OCI-LY1 (cell line): ENCODE results near the gene BPHL.

Experiments used
- H2AFZ ChIP-seq: fragments of 200-600 bp; sonication (generic), shearing (Covaris generic); 2 replicates; pipeline ENCODE4 v1.6.0; 2014; ENCODE audit warnings: antibody characterized with exemption, mild to moderate bottlenecking, low read length
- H3F3A ChIP-seq: fragments of 200-600 bp; sonication (generic), shearing (Covaris generic); 2 replicates; pipeline ENCODE4 v1.6.0; 2014; ENCODE audit warnings: mild to moderate bottlenecking, antibody characterized with exemption, low read length, moderate library complexity; ENCODE audit not compliant: insufficient read depth
- H3K27ac ChIP-seq: fragments of 200-600 bp; sonication (generic); 2 replicates; pipeline ENCODE4 v1.5.1; 2014; ENCODE audit warnings: low read length, mixed run types, mild to moderate bottlenecking, low read depth; ENCODE audit not compliant: poor library complexity, severe bottlenecking
- H3K27me3 ChIP-seq: fragments of 200-600 bp; sonication (generic); 2 replicates; pipeline ENCODE4 v1.6.0; 2014; ENCODE audit warnings: antibody characterized with exemption, mild to moderate bottlenecking, low read length, moderate library complexity; ENCODE audit not compliant: insufficient read depth
- H3K36me3 ChIP-seq: fragments of 200-600 bp; sonication (generic); 2 replicates; pipeline ENCODE4 v1.6.1; 2014; ENCODE audit warnings: mild to moderate bottlenecking, antibody characterized with exemption, low read length, moderate library complexity, mixed read lengths; ENCODE audit not compliant: insufficient read depth
- H3K4me1 ChIP-seq: fragments of 200-600 bp; sonication (generic); 2 replicates; pipeline ENCODE4 v1.5.1; 2014; ENCODE audit warnings: mild to moderate bottlenecking, low read length, moderate library complexity; ENCODE audit not compliant: insufficient read depth, severe bottlenecking
- H3K4me2 ChIP-seq: fragments of 200-600 bp; sonication (generic), shearing (Covaris generic); 2 replicates; pipeline ENCODE4 v1.6.1; 2014; ENCODE audit warnings: low read length
- H3K4me3 ChIP-seq: fragments of 200-600 bp; sonication (generic); 2 replicates; pipeline ENCODE4 v1.5.1; 2014; ENCODE audit warnings: low read length, low read depth, mild to moderate bottlenecking, mixed read lengths; ENCODE audit not compliant: poor library complexity, severe bottlenecking
- H3K79me2 ChIP-seq: fragments of 200-600 bp; shearing (Covaris generic); 2 replicates; pipeline ENCODE4 v1.6.1; 2016; ENCODE audit warnings: mixed run types, low read length, mixed read lengths; ENCODE audit not compliant: insufficient read depth
- H3K9ac ChIP-seq: fragments of 200-600 bp; sonication (generic), shearing (Covaris generic); 2 replicates; pipeline ENCODE4 v1.6.1; 2014; ENCODE audit warnings: mild to moderate bottlenecking, low read length, mixed read lengths
- H3K9me2 ChIP-seq: fragments of 200-600 bp; sonication (generic), shearing (Covaris generic); 2 replicates; pipeline ENCODE4 v1.6.1; 2014; ENCODE audit warnings: low read depth, mild to moderate bottlenecking, low read length, mixed read lengths
- H3K9me3 ChIP-seq: fragments of 200-600 bp; shearing (Covaris generic); 2 replicates; pipeline ENCODE4 v1.6.1; 2014; ENCODE audit warnings: low read length, mixed read lengths
- H4K20me1 ChIP-seq: fragments of 200-600 bp; sonication (generic), shearing (Covaris generic); 2 replicates; pipeline ENCODE4 v1.6.0; 2016; ENCODE audit warnings: mild to moderate bottlenecking, low read length; ENCODE audit not compliant: insufficient read depth
- EZH2 ChIP-seq: fragments of 200-600 bp; sonication (generic), shearing (Covaris generic); IDR thresholded peaks from 2 replicates; pipeline ENCODE4 v1.8.0; 2017; ENCODE audit warnings: borderline replicate concordance, mixed run types, mild to moderate bottlenecking, antibody characterized with exemption, low read length, moderate library complexity, mixed read lengths
- TF ChIP-seq, protein P1 (sequence below): fragments of 200-600 bp; sonication (generic), shearing (Covaris generic); IDR thresholded peaks from 2 replicates; pipeline ENCODE4 v1.5.1; 2017; ENCODE audit warnings: mild to moderate bottlenecking, antibody characterized with exemption, low read length, moderate library complexity, mixed read lengths

BPHL gene

DNA sequence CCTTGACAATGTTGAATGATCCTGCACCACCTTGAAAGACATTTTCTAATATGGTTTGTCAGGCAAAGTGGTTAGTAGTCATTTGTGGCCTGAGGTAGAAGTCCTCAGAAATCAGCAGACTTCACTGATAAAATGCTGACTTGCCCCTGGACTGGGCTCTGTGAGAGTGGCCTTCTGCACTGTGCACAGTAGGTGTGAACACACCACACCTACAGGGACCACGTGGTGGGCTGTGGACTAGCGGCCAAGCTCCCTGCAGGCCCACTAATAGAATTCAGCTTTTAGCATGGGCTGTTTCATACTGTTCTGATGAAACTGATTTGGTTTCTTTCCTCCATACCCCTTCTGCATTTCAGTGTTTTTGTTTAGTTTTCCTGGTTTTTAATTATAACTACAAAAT, 7.3 kb downstream of the BPHL start:
- H4K20me1 ChIP-seq: no peaks in the 10 kb centered on the region
- no peak for TF ChIP-seq EZH2
- TF ChIP-seq, protein P1, sequence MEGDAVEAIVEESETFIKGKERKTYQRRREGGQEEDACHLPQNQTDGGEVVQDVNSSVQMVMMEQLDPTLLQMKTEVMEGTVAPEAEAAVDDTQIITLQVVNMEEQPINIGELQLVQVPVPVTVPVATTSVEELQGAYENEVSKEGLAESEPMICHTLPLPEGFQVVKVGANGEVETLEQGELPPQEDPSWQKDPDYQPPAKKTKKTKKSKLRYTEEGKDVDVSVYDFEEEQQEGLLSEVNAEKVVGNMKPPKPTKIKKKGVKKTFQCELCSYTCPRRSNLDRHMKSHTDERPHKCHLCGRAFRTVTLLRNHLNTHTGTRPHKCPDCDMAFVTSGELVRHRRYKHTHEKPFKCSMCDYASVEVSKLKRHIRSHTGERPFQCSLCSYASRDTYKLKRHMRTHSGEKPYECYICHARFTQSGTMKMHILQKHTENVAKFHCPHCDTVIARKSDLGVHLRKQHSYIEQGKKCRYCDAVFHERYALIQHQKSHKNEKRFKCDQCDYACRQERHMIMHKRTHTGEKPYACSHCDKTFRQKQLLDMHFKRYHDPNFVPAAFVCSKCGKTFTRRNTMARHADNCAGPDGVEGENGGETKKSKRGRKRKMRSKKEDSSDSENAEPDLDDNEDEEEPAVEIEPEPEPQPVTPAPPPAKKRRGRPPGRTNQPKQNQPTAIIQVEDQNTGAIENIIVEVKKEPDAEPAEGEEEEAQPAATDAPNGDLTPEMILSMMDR: no peak
- H3K9me3 ChIP-seq: no peaks in the 10 kb centered on the region
- no peak overlapping the region for H3K4me2 ChIP-seq
- H3K4me1 ChIP-seq: peaks cover 32% of the 10 kb centered on the region
- H2AFZ ChIP-seq: no peak overlapping the region
- H3K9ac ChIP-seq: no peak overlapping the region; the same call in 1 of the 2 replicates
- H3K36me3 ChIP-seq: peaks cover 27% of the 10 kb centered on the region; the same call in 1 of the 2 replicates
- H3F3A ChIP-seq: no peaks in the 10 kb centered on the region
- H3K79me2 ChIP-seq: no peaks in the 10 kb centered on the region
- H3K27ac ChIP-seq: peak overlapping the region; percentile 41
- H3K9me2 ChIP-seq: no peaks in the 10 kb centered on the region
- H3K4me3 ChIP-seq: no peak overlapping the region
- H3K27me3 ChIP-seq: no peaks in the 10 kb centered on the region

GRCh38 chr6:3128356-3129108, 10.0 kb downstream of the BPHL start:
- TF ChIP-seq, protein P1: no peak
- TF ChIP-seq EZH2: no peak
- Histone ChIP-seq H3K27me3 (no peaks in the 10 kb centered on the region), H3K27ac (no peak overlapping the region), H3K4me2 (no peak overlapping the region), H3K79me2 (no peaks in the 10 kb centered on the region), H2AFZ (no peak overlapping the region), H3K4me1 (peaks cover 32% of the 10 kb centered on the region), H3K9ac (no peak overlapping the region), H3K4me3 (no peak overlapping the region), H3K36me3 (peaks cover 49% of the 10 kb centered on the region), H3F3A (no peaks in the 10 kb centered on the region), H4K20me1 (no peaks in the 10 kb centered on the region), H3K9me2 (no peaks in the 10 kb centered on the region), H3K9me3 (no peaks in the 10 kb centered on the region)

DNA sequence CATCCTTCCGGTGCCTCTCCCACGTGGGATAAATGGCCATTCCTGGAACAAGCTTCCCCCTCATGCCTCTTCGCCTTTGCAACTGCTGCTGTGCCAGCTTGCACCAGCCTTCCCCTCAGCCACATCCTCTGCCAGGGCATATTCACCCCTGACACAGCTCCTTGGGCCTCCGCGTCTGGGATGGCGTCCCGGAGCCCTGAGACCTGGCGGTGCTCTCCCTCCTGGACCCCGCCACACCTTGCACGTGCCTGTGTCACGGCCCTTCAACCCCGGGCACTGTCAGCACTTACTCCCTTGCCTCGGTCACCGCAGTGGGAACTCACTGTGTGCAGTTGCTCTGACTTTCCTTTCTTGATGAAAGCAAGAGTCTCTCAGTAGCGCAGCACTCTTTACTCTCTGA, 13.2 kb downstream of the BPHL start:
- TF ChIP-seq EZH2: no peak
- TF ChIP-seq, protein P1: no peak
- peaks cover 61% of the 10 kb centered on the region for H3K36me3 ChIP-seq
- H3K9me3 ChIP-seq: no peaks in the 10 kb centered on the region
- no peaks in the 10 kb centered on the region for H3K9me2 ChIP-seq
- no peaks in the 10 kb centered on the region for H4K20me1 ChIP-seq
- H2AFZ ChIP-seq: no peak overlapping the region
- H3K27me3 ChIP-seq: no peaks in the 10 kb centered on the region
- no peak overlapping the region for H3K4me2 ChIP-seq
- no peak overlapping the region for H3K4me3 ChIP-seq
- H3K27ac ChIP-seq: no peak overlapping the region
- no peaks in the 10 kb centered on the region for H3F3A ChIP-seq
- H3K4me1 ChIP-seq: peaks cover 5% of the 10 kb centered on the region
- H3K9ac ChIP-seq: no peak overlapping the region
- H3K79me2 ChIP-seq: no peaks in the 10 kb centered on the region
